Erythroblast (primary cell): ENCODE results near the gene C5orf63.

Experiments
- GATA1 ChIP-seq: IDR thresholded peaks from 2 replicates; pipeline ENCODE4 v1.6.1; 2011; ENCODE audit warnings: low read depth, mild to moderate bottlenecking, control low read depth, low read length, moderate library complexity
- POLR2A ChIP-seq: IDR thresholded peaks from 2 replicates; pipeline ENCODE4 v1.6.1; 2011; ENCODE audit warnings: mild to moderate bottlenecking, low read length

- TF ChIP-seq POLR2A: no peak
- TF ChIP-seq GATA1: no peak
These were observed 21.0 kb upstream of the C5orf63 start for GRCh38 chr5:127094161-127094814.
